Loucy (cell line): ENCODE measurements around the gene WNK4.
"Not testable (repeated sequence)": the region's sequence is repeated elsewhere in the genome, so short reads cannot be mapped to it uniquely, and the experiment has no call there.

Experiments
- EZH2phosphoT487 ChIP-seq: fragments of 200-600 bp; IDR thresholded peaks from 2 replicates; pipeline ENCODE4 v1.6.1; 2018; ENCODE audit warnings: antibody characterized with exemption, mild to moderate bottlenecking, moderate library complexity, borderline replicate concordance
- TF ChIP-seq, protein P1 (sequence below): fragments of 200-600 bp; sonication (generic); conservative IDR thresholded peaks from 2 replicates; pipeline ENCODE4 v1.5.1; 2014; ENCODE audit warnings: mild to moderate bottlenecking, antibody characterized with exemption, low read length

DNA sequence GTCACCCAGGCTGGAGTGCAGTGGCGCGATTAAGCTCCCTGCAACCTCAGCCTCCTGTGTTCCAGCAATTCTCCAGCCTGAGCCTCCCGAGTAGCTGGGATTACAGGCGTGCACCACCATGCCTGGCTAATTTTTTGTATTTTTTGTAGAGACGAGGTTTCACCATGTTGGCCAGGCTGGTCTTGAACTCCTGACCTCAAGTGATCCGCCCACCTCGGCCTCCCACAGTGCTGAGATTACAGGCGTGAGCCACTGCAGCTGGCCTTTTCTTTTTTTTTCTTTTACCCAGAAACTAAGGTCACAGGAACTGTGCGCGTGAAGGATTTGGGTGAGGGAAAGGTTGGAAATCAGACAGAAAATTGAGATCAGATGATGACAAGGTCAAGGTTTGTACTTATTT lies 10.4 kb upstream of the WNK4 start:
- TF ChIP-seq, protein P1, sequence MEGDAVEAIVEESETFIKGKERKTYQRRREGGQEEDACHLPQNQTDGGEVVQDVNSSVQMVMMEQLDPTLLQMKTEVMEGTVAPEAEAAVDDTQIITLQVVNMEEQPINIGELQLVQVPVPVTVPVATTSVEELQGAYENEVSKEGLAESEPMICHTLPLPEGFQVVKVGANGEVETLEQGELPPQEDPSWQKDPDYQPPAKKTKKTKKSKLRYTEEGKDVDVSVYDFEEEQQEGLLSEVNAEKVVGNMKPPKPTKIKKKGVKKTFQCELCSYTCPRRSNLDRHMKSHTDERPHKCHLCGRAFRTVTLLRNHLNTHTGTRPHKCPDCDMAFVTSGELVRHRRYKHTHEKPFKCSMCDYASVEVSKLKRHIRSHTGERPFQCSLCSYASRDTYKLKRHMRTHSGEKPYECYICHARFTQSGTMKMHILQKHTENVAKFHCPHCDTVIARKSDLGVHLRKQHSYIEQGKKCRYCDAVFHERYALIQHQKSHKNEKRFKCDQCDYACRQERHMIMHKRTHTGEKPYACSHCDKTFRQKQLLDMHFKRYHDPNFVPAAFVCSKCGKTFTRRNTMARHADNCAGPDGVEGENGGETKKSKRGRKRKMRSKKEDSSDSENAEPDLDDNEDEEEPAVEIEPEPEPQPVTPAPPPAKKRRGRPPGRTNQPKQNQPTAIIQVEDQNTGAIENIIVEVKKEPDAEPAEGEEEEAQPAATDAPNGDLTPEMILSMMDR: not testable (repeated sequence)
- not testable (repeated sequence) for TF ChIP-seq EZH2phosphoT487
